CD4-positive, CD25-positive, alpha-beta regulatory T cell (primary cell): ENCODE data around the gene KCNMA1. TPM values are rescaled to one million over a fixed set of nuclear protein-coding genes. Genes with fewer than 3 reads are reported as not detected.

Experiments
- ATAC-seq, 2 donors: fragments of 150-1000 bp; cut with Tn5 transposase; one replicate each; pipeline ENCODE4 v1.10.0; 2021; ENCODE audit warnings: low read depth in 2 of 2, moderate number of reproducible peaks in 2 of 2, moderate library complexity in 1 of 2
- DNase-seq, 3 donors: peaks; one replicate each; pipeline versions ENCODE4 v3.0.0 to v3.0.0-alpha.2; 2012 to 2022; ENCODE audit warnings: mixed read lengths in 1 of 3
- H3K27ac ChIP-seq: one replicate; pipeline ENCODE4 v1.7.0; 2013; ENCODE audit warnings: mild to moderate bottlenecking, low read length; ENCODE audit not compliant: insufficient read depth, poor library complexity, severe bottlenecking
- H3K27me3 ChIP-seq: one replicate; pipeline ENCODE4 v1.7.0; 2013; ENCODE audit warnings: low read length; ENCODE audit not compliant: control insufficient read depth, insufficient read depth
- H3K36me3 ChIP-seq: one replicate; pipeline ENCODE4 v1.7.0; 2013; ENCODE audit warnings: mild to moderate bottlenecking, low read length, moderate library complexity; ENCODE audit not compliant: control insufficient read depth, insufficient read depth
- H3K4me1 ChIP-seq: 2 replicates; pipeline ENCODE4 v1.7.0; 2013; ENCODE audit warnings: mild to moderate bottlenecking, low read length; ENCODE audit not compliant: insufficient read depth, control insufficient read depth, poor library complexity, severe bottlenecking
- H3K4me3 ChIP-seq: one replicate; pipeline ENCODE4 v1.7.0; 2013; ENCODE audit warnings: low read depth, mild to moderate bottlenecking, low read length, moderate library complexity
- H3K9me3 ChIP-seq, 2 experiments: 1 replicate in 1 of 2; 2 replicates in 1 of 2; pipeline ENCODE4 v1.7.0; 2013; ENCODE audit warnings: low read length in 2 of 2, mild to moderate bottlenecking in 1 of 2, moderate library complexity in 1 of 2; ENCODE audit not compliant: control insufficient read depth in 2 of 2
- H3K27ac Mint-ChIP-seq, 3 donors: one replicate each; pipeline ENCODE4 v1.8.0; 2020 to 2022; ENCODE audit warnings: mild to moderate bottlenecking in 3 of 3, mixed read lengths in 3 of 3, moderate library complexity in 2 of 3
- H3K27me3 Mint-ChIP-seq: one replicate; pipeline ENCODE4 v1.8.0; 2022; ENCODE audit warnings: mild to moderate bottlenecking, mixed read lengths
- H3K36me3 Mint-ChIP-seq: one replicate; pipeline ENCODE4 v1.8.0; 2020; ENCODE audit warnings: mixed read lengths
- H3K4me1 Mint-ChIP-seq, 4 donors: one replicate each; pipeline ENCODE4 v1.8.0; 2020 to 2022; ENCODE audit warnings: mixed read lengths in 4 of 4, mild to moderate bottlenecking in 1 of 4
- H3K4me3 Mint-ChIP-seq, 4 donors: one replicate each; pipeline ENCODE4 v1.8.0; 2020 to 2022; ENCODE audit warnings: mild to moderate bottlenecking in 4 of 4, mixed read lengths in 4 of 4, moderate library complexity in 3 of 4
- H3K9me3 Mint-ChIP-seq, 7 donors: one replicate each; pipeline ENCODE4 v1.8.0; 2020 to 2022; ENCODE audit warnings: mixed read lengths in 7 of 7, mild to moderate bottlenecking in 3 of 7, moderate library complexity in 2 of 7
- polyA plus RNA-seq, 4 donors: library from polyadenylated mRNA; unstranded; fragments of 300-500 nt; fragmentation: Illumina TruSeq; gene quantifications; one replicate each; pipeline ENCODE4 v1.2.3, GENCODE V29; 2021
- total RNA-seq: library from RNA; stranded (reverse); gene quantifications from one replicate; pipeline ENCODE4 v1.2.3, GENCODE V29; 2022

The KCNMA1 gene
- total and polyA plus RNA-seq, 5 donors from 2014 or later: not detected

DNA sequence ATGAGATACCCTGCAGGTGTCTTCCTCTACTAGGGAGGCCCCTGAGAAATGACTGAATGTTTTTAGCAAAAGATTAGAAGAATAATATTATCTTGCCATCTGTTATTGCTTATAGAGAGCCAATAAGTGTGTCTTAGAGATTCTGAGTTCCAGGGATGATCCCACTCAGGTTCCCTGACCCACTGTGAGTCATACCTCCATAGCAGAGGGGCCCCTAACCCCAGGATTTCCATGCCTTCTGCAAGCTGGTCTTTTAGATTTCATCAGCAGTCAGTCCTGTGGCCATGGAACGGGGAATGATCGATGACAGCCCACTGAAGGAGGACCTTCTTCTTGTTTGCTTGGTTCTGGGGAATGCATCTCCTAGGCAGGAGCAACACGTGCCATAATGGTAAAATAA lies 333.4 kb downstream of the KCNMA1 start:
- ATAC-seq (no peak), DNase-seq (no peak)
- H3K4me1 Mint-ChIP-seq: no peaks in the 10 kb centered on the region
- no peak overlapping the region for H3K27ac Mint-ChIP-seq
- H3K27me3 Mint-ChIP-seq: no peaks in the 10 kb centered on the region
- Histone ChIP-seq H3K9me3 (no peaks in the 10 kb centered on the region), H3K4me3 (no peak overlapping the region), H3K4me1 (no peaks in the 10 kb centered on the region), H3K27me3 (no peaks in the 10 kb centered on the region), H3K36me3 (no peaks in the 10 kb centered on the region), H3K27ac (no peak overlapping the region)
- no peak overlapping the region for H3K4me3 Mint-ChIP-seq
- H3K36me3 Mint-ChIP-seq: no peaks in the 10 kb centered on the region
- peaks cover 0 to 6% (median 3%) of the 10 kb centered on the region in 7 donors for H3K9me3 Mint-ChIP-seq

DNA sequence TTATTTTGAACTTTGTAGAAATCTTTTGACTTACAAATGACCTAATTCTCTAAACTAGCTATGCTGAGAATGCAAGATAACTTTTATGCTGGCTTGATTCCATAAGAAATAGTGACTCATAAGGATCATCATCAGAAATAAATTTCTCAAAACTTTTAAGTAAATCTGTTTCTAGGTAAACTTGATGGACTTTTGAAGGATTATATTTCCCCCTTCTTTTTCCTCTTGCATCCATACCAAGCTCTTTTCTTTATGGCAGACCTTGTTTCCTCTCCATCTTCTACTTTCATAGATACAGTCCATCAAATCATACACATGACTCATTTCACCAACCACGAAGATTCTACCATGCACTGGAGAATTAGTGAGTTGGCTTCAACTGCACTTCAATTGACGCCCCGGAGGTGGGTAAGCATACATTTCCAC lies 336.3 kb downstream of the KCNMA1 start:
- Histone ChIP-seq H3K36me3 (no peaks in the 10 kb centered on the region), H3K4me3 (no peak overlapping the region), H3K9me3 (no peaks in the 10 kb centered on the region), H3K4me1 (no peaks in the 10 kb centered on the region), H3K27ac (no peak overlapping the region), H3K27me3 (no peaks in the 10 kb centered on the region)
- H3K4me1 Mint-ChIP-seq: no peaks in the 10 kb centered on the region
- peaks cover 0 to 5% (median 4%) of the 10 kb centered on the region in 7 donors for H3K9me3 Mint-ChIP-seq
- H3K36me3 Mint-ChIP-seq: no peaks in the 10 kb centered on the region
- DNase-seq (no peak), ATAC-seq (no peak)
- no peaks in the 10 kb centered on the region for H3K27me3 Mint-ChIP-seq
- no peak overlapping the region for H3K4me3 Mint-ChIP-seq
- H3K27ac Mint-ChIP-seq: no peak overlapping the region

DNA sequence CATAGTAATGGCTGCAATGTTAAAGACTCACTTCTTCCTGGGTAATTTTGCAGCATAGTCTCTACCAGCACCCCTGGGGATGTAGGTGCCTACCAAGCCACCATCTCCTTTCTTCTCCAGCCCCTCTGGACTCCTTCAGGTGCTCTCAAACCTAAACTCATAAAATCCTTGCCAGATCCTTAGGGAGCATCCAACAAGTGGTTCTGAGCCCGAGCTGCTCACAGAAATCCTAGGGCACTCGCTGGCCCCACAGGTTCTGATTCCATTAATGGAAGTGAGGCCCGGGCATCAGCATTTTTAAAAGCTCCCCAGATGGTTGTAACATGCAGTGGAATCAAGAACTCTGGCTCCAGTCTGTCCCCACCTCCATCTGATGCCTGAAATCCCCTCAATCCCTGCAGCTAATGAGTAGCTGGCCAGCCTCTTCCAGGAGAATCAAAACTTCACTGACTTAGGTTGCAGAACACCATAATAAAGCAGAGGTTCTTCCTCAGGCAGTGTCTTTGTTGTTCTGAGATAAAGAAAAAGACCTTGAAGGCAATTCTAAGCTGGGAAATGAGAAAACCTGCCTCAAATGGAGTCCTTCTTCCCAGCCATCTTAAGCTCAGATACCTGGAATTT lies 336.8 kb downstream of the KCNMA1 start:
- ATAC-seq (no peak), DNase-seq (no peak)
- Histone ChIP-seq H3K27me3 (no peaks in the 10 kb centered on the region), H3K36me3 (no peaks in the 10 kb centered on the region), H3K27ac (no peak overlapping the region), H3K4me1 (no peaks in the 10 kb centered on the region), H3K4me3 (no peak overlapping the region), H3K9me3 (no peaks in the 10 kb centered on the region)
- no peak overlapping the region for H3K4me3 Mint-ChIP-seq
- H3K9me3 Mint-ChIP-seq: peaks cover 0 to 5% (median 3%) of the 10 kb centered on the region in 7 donors
- H3K27me3 Mint-ChIP-seq: no peaks in the 10 kb centered on the region
- H3K36me3 Mint-ChIP-seq: no peaks in the 10 kb centered on the region
- H3K4me1 Mint-ChIP-seq: no peaks in the 10 kb centered on the region
- H3K27ac Mint-ChIP-seq: no peak overlapping the region

- ATAC-seq (no peak), DNase-seq (no peak)
- H3K27ac ChIP-seq: no peak overlapping the region
- Mint-ChIP-seq H3K4me1 (no peaks in the 10 kb centered on the region), H3K27ac (no peak overlapping the region), H3K4me3 (no peak overlapping the region), H3K36me3 (no peaks in the 10 kb centered on the region), H3K27me3 (no peaks in the 10 kb centered on the region), H3K9me3 (peaks cover 0 to 5% (median 3%) of the 10 kb centered on the region in 7 donors)
- H3K27me3 ChIP-seq: no peaks in the 10 kb centered on the region
- H3K4me1 ChIP-seq: no peaks in the 10 kb centered on the region
- no peaks in the 10 kb centered on the region for H3K36me3 ChIP-seq
- no peaks in the 10 kb centered on the region for H3K9me3 ChIP-seq
- no peak overlapping the region for H3K4me3 ChIP-seq
Observed at GRCh38 chr10:77299320-77299719, 338.3 kb downstream of the KCNMA1 start.

DNA sequence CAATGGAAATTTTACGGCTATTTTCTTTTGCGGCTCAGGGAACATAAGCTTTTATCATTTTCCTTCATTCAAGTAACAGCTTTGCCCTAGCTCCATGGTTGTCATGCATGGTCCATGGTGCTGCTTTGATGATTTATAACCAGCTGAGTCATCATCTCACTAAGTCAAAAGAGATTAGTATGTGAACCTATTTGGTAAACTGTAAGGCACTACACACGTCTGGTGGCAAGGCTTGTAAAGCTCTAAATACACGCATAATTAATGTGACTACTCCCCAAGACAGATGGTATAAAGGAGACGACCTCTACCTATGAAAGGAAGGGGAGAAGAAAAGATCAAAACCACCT lies 340.2 kb downstream of the KCNMA1 start:
- no peak overlapping the region for H3K4me3 ChIP-seq
- Mint-ChIP-seq H3K27me3 (no peaks in the 10 kb centered on the region), H3K4me3 (no peak overlapping the region), H3K4me1 (no peaks in the 10 kb centered on the region), H3K27ac (no peak overlapping the region), H3K36me3 (no peaks in the 10 kb centered on the region), H3K9me3 (peaks cover 0 to 3% (median 1%) of the 10 kb centered on the region in 7 donors)
- no peak for DNase-seq
- ATAC-seq: no peak
- no peak overlapping the region for H3K27ac ChIP-seq
- H3K9me3 ChIP-seq: no peaks in the 10 kb centered on the region
- H3K36me3 ChIP-seq: no peaks in the 10 kb centered on the region
- H3K27me3 ChIP-seq: no peaks in the 10 kb centered on the region
- no peaks in the 10 kb centered on the region for H3K4me1 ChIP-seq

- Histone ChIP-seq H3K27me3 (no peaks in the 10 kb centered on the region), H3K27ac (no peak overlapping the region), H3K4me3 (no peak overlapping the region), H3K9me3 (no peaks in the 10 kb centered on the region), H3K36me3 (no peaks in the 10 kb centered on the region), H3K4me1 (no peaks in the 10 kb centered on the region)
- Mint-ChIP-seq H3K27ac (peak overlapping the region in 1 of 3 donors; percentile 20), H3K27me3 (no peaks in the 10 kb centered on the region), H3K4me3 (no peak overlapping the region), H3K36me3 (no peaks in the 10 kb centered on the region), H3K4me1 (no peaks in the 10 kb centered on the region), H3K9me3 (peaks cover 0 to 3% (median 0%) of the 10 kb centered on the region in 7 donors)
- ATAC-seq: no peak
- DNase-seq: no peak
Observed at GRCh38 chr10:77296534-77297392, 340.8 kb downstream of the KCNMA1 start.

DNA sequence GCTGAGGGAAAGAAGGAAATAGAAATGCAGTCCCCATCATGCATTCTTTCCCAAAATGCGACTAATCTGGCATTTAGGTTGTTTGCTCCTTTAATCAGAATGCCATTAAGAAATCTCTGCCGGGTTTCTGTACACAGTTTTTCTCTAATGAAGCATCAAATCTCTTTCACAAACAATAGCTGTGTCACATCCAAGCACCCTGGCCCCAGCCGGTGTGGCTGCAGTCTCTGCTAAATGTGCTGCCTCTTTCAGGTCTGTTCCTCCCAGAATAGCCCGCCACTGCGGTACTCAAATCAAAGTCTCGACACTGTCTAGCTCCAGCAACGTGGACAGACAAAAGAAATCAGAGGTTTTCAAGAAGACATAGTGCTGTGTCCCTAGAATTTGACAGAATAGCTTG lies 343.8 kb downstream of the KCNMA1 start:
- no peak overlapping the region for H3K4me3 Mint-ChIP-seq
- Histone ChIP-seq H3K27me3 (no peaks in the 10 kb centered on the region), H3K4me1 (no peaks in the 10 kb centered on the region), H3K4me3 (no peak overlapping the region), H3K27ac (no peak overlapping the region), H3K36me3 (no peaks in the 10 kb centered on the region), H3K9me3 (no peaks in the 10 kb centered on the region)
- H3K4me1 Mint-ChIP-seq: no peaks in the 10 kb centered on the region
- H3K9me3 Mint-ChIP-seq: peaks cover 0 to 3% (median 0%) of the 10 kb centered on the region in 7 donors
- DNase-seq (no peak), ATAC-seq (no peak)
- H3K27ac Mint-ChIP-seq: no peak overlapping the region
- H3K27me3 Mint-ChIP-seq: no peaks in the 10 kb centered on the region
- H3K36me3 Mint-ChIP-seq: no peaks in the 10 kb centered on the region

DNA sequence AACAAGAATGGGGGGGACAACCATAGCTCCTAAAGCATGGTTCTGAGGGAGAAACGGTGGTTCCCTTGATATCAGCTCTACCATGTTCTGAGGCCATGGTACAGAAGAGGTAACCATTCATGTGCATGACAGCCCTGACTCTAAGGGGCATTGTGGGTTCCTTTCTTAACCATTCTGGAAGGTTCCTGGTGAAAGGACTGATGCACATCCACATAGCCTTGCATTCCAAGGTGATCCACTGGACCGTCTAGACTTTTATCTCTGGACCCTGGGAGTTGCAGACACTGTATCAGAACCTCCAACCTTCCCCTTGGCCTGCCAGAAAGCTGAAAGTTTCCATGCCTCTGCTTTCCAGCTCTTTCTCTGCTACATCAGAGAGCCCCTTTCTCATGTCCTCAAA lies 344.3 kb downstream of the KCNMA1 start:
- H3K36me3 ChIP-seq: no peaks in the 10 kb centered on the region
- ATAC-seq (no peak), DNase-seq (no peak)
- no peaks in the 10 kb centered on the region for H3K4me1 ChIP-seq
- H3K27me3 ChIP-seq: no peaks in the 10 kb centered on the region
- peaks cover 0 to 3% (median 0%) of the 10 kb centered on the region in 7 donors for H3K9me3 Mint-ChIP-seq
- no peaks in the 10 kb centered on the region for H3K4me1 Mint-ChIP-seq
- no peak overlapping the region for H3K27ac Mint-ChIP-seq
- no peak overlapping the region for H3K4me3 ChIP-seq
- H3K27ac ChIP-seq: no peak overlapping the region
- no peaks in the 10 kb centered on the region for H3K27me3 Mint-ChIP-seq
- H3K4me3 Mint-ChIP-seq: no peak overlapping the region
- H3K36me3 Mint-ChIP-seq: no peaks in the 10 kb centered on the region
- no peaks in the 10 kb centered on the region for H3K9me3 ChIP-seq
